ENCODE results near the gene SLC6A20. TPM values are rescaled to one million over a fixed set of nuclear protein-coding genes. Genes with fewer than 3 reads are reported as not detected.

SLC6A20 gene
- total and polyA plus RNA-seq, 2 experiments from 2014 or later: 0.05 to 0.14 TPM

GRCh38 chr3:45775571-45776300, 20.6 kb downstream of the SLC6A20 start (continued):
- TF ChIP-seq ZNF462 (CRISPR knock-in tag; IDR thresholded peaks at IDR 0.05) (no peak), ZNF114 (CRISPR knock-in tag; IDR thresholded peaks at IDR 0.05) (no peak), EZH2 (IDR thresholded peaks at IDR 0.05; ENCODE audit: low read depth, unreplicated experiment) (no peak)

- no peaks in the 10 kb centered on the region for H3K36me3 Mint-ChIP-seq (ENCODE audit: low read depth)
- H3K4me2 ChIP-seq: no peak overlapping the region
- ATAC-seq (no peak), DNase-seq (ENCODE audit: low spot score) (no peak)
- H3K79me2 ChIP-seq (replicated peaks; ENCODE audit: insufficient read depth): no peaks in the 10 kb centered on the region
- no peaks in the 10 kb centered on the region for H3F3A ChIP-seq (replicated peaks; ENCODE audit: low read depth)
- H3K27ac Mint-ChIP-seq: no peak overlapping the region
- 0 out of 2 replicates have a peak, but pooled peaks cover 8% of the 10 kb centered on the region for H3K9me2 ChIP-seq (ENCODE audit: insufficient read depth)
- peaks cover 6% of the 10 kb centered on the region for H3K4me1 ChIP-seq (ENCODE audit: insufficient read depth)
- H3K27me3 Mint-ChIP-seq (ENCODE audit: insufficient read depth, low read depth, poor library complexity): peaks cover 8% of the 10 kb centered on the region
- TF ChIP-seq ZNF114 (CRISPR knock-in tag; IDR thresholded peaks at IDR 0.05) (no peak), ETS1 (IDR thresholded peaks at IDR 0.05) (no peak), CREB1 (CRISPR knock-in tag; IDR thresholded peaks at IDR 0.05; ENCODE audit: low read depth) (no peak), NANOG (IDR thresholded peaks at IDR 0.05; ENCODE audit: borderline replicate concordance) (no peak)
- H3K4me3 ChIP-seq: no peak overlapping the region
- H3K4me3 Mint-ChIP-seq: no peak overlapping the region
- H4K20me1 ChIP-seq (replicated peaks; ENCODE audit: insufficient read depth): no peaks in the 10 kb centered on the region
- no peak overlapping the region for H3K27ac ChIP-seq (ENCODE audit: low read depth)
- peaks cover 11% of the 10 kb centered on the region for H3K4me1 Mint-ChIP-seq
- no peaks in the 10 kb centered on the region for H3K9me3 Mint-ChIP-seq
- no peaks in the 10 kb centered on the region for H3K27me3 ChIP-seq (ENCODE audit: insufficient read depth)
- no peak overlapping the region for H2AFZ ChIP-seq
- H3K36me3 ChIP-seq (ENCODE audit: insufficient read depth): no peaks in the 10 kb centered on the region
Observed at GRCh38 chr3:45774581-45775521, 21.5 kb downstream of the SLC6A20 start.
